HEK293T (cell line): ENCODE measurements around the gene LANCL2.

ENCODE experiments used
- CTCF ChIA-PET: fragments of 350-600 bp; formaldehyde crosslinking; extraction: SDS; loops from one replicate; lab custom pipeline; 2021; ENCODE audit warnings: antibody characterized with exemption, inconsistent platforms; lab: Yijun Ruan, JAX
- POLR2A ChIA-PET: fragments of 350-600 bp; formaldehyde crosslinking; extraction: SDS; loops from one replicate; lab custom pipeline; 2020; ENCODE audit warnings: antibody characterized with exemption, inconsistent platforms; lab: Yijun Ruan, JAX
- DNase-seq: peaks from one replicate; pipeline ENCODE4 v3.0.0; 2012; ENCODE audit warnings: mixed read lengths; ENCODE audit errors: extremely low spot score
- ARNT ChIP-seq: fragments of 450-650 bp; IDR thresholded peaks from 2 replicates; pipeline ENCODE4 v1.6.1; 2017; ENCODE audit warnings: mild to moderate bottlenecking
- BHLHE40 ChIP-seq: fragments of 450-650 bp; IDR thresholded peaks from 2 replicates; pipeline ENCODE4 v1.6.1; 2016; ENCODE audit warnings: mild to moderate bottlenecking, moderate library complexity, borderline replicate concordance
- CTBP1 ChIP-seq: fragments of 450-650 bp; IDR thresholded peaks from 2 replicates; pipeline ENCODE4 v1.6.1; 2016; ENCODE audit warnings: borderline replicate concordance
- ELF4 ChIP-seq: fragments of 450-650 bp; IDR thresholded peaks from 2 replicates; pipeline ENCODE4 v1.6.1; 2017; ENCODE audit warnings: antibody characterized with exemption
- FOXA1 ChIP-seq: fragments of 450-650 bp; IDR thresholded peaks from 2 replicates; pipeline ENCODE4 v1.6.1; 2016; ENCODE audit warnings: mild to moderate bottlenecking
- FOXK2 ChIP-seq: fragments of 450-650 bp; IDR thresholded peaks from 2 replicates; pipeline ENCODE4 v1.6.1; 2016; ENCODE audit warnings: mild to moderate bottlenecking
- FOXM1 ChIP-seq: fragments of 450-650 bp; IDR thresholded peaks from 2 replicates; pipeline ENCODE4 v1.6.1; 2017; ENCODE audit warnings: mild to moderate bottlenecking, borderline replicate concordance
- HDGF ChIP-seq: fragments of 450-650 bp; IDR thresholded peaks from 2 replicates; pipeline ENCODE4 v1.6.1; 2017; ENCODE audit warnings: antibody characterized with exemption, borderline replicate concordance
- L3MBTL2 ChIP-seq: fragments of 450-650 bp; conservative IDR thresholded peaks from 2 replicates; pipeline ENCODE4 v1.6.1; 2016; ENCODE audit warnings: mild to moderate bottlenecking
- LEF1 ChIP-seq: fragments of 450-650 bp; IDR thresholded peaks from 2 replicates; pipeline ENCODE4 v1.6.1; 2017; ENCODE audit warnings: mild to moderate bottlenecking, borderline replicate concordance
- NFRKB ChIP-seq: fragments of 450-650 bp; IDR thresholded peaks from 2 replicates; pipeline ENCODE4 v1.6.1; 2016; ENCODE audit warnings: mild to moderate bottlenecking, moderate library complexity
- PKNOX1 ChIP-seq: fragments of 450-650 bp; IDR thresholded peaks from 2 replicates; pipeline ENCODE4 v1.6.1; 2016
- SP1 ChIP-seq: fragments of 450-650 bp; IDR thresholded peaks from 2 replicates; pipeline ENCODE4 v1.6.1; 2017
- SUZ12 ChIP-seq: fragments of 450-650 bp; IDR thresholded peaks from 2 replicates; pipeline ENCODE4 v1.6.1; 2016; ENCODE audit warnings: mild to moderate bottlenecking
- TARDBP ChIP-seq: fragments of 450-650 bp; IDR thresholded peaks from 2 replicates; pipeline ENCODE4 v1.6.1; 2016
- ZNF384 ChIP-seq: fragments of 450-650 bp; IDR thresholded peaks from 2 replicates; pipeline ENCODE4 v1.6.1; 2016

LANCL2 gene

GRCh38 chr7:55420530-55420929 is 55.4 kb downstream of the LANCL2 start:
- ChIA-PET POLR2A (no interaction called here), CTCF (no interaction called here)
- DNase-seq: no peak
- TF ChIP-seq BHLHE40 (no peak), CTBP1 (no peak), ARNT (no peak), FOXK2 (no peak), L3MBTL2 (no peak), NFRKB (no peak), PKNOX1 (no peak), HDGF (no peak), SP1 (no peak), LEF1 (no peak), FOXM1 (no peak), TARDBP (no peak), FOXA1 (no peak), ZNF384 (no peak), ELF4 (no peak), SUZ12 (no peak)

GRCh38 chr7:55423277-55423711 is 58.2 kb downstream of the LANCL2 start:
- TF ChIP-seq HDGF (no peak), FOXM1 (no peak), FOXK2 (no peak), PKNOX1 (no peak), BHLHE40 (no peak), NFRKB (no peak), SUZ12 (no peak), CTBP1 (no peak), FOXA1 (no peak), L3MBTL2 (no peak), LEF1 (no peak), SP1 (no peak)
- DNase-seq: no peak
- CTCF ChIA-PET: interaction anchor here (1.1 to 1.5 kb wide), 2 partner anchors 8 to 10 kb away, joined by 3 to 4 read pairs; no protein-coding TSS in a partner anchor
- POLR2A ChIA-PET: interaction anchor here (1.1 kb wide), 1 partner anchor 58 kb away, joined by 4 read pairs; no protein-coding TSS in a partner anchor

- POLR2A ChIA-PET: interaction anchor here (1.1 kb wide), 1 partner anchor 58 kb away, joined by 4 read pairs; no protein-coding TSS in a partner anchor
- TF ChIP-seq ELF4 (no peak), FOXA1 (no peak), PKNOX1 (no peak), ZNF384 (no peak), L3MBTL2 (no peak), LEF1 (no peak), FOXM1 (no peak), ARNT (no peak), HDGF (no peak), BHLHE40 (no peak), SUZ12 (no peak), FOXK2 (no peak)
- no peak for DNase-seq
- CTCF ChIA-PET: interaction anchor here (1.1 to 1.5 kb wide), 2 partner anchors 9 kb away, joined by 3 to 4 read pairs; no protein-coding TSS in a partner anchor
Observed at GRCh38 chr7:55423891-55424290, 58.8 kb downstream of the LANCL2 start.

DNA sequence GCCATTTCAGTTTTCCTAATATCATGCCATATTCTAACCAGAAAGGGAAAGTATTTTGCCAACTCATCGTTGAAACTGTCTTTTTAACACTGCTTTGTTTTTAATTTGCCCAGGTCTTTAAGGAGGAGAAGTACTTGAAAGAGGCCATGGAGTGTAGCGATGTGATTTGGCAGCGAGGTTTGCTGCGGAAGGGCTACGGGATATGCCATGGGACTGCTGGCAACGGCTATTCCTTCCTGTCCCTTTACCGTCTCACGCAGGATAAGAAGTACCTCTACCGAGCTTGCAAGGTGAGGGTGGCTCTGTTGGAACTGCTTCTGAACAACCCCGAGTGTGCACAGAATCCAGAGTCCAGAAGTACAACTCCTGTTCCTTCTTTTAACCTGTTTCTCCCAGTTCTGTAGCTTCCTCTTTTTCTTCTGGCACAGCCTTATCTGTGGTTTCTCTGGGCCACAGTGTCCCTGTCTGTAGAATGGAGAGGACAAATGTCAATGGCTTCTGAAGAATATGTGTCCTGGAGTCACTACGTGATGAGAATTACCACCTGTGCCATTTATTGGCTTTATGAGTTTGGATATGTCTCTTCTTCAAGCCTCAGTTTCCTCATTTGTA is 60.1 kb downstream of the LANCL2 start:
- POLR2A ChIA-PET: no interaction called here
- TF ChIP-seq SP1: no peak
- no peak for TF ChIP-seq ELF4
- TF ChIP-seq SUZ12: no peak
- TF ChIP-seq FOXM1: no peak
- TF ChIP-seq HDGF: no peak
- TF ChIP-seq ZNF384: no peak
- no peak for TF ChIP-seq NFRKB
- no peak for TF ChIP-seq TARDBP
- TF ChIP-seq L3MBTL2: no peak
- no peak for TF ChIP-seq FOXA1
- no peak for TF ChIP-seq PKNOX1
- TF ChIP-seq ARNT: no peak
- no peak for TF ChIP-seq LEF1
- TF ChIP-seq BHLHE40: no peak
- no peak for TF ChIP-seq CTBP1
- TF ChIP-seq FOXK2: no peak

DNA sequence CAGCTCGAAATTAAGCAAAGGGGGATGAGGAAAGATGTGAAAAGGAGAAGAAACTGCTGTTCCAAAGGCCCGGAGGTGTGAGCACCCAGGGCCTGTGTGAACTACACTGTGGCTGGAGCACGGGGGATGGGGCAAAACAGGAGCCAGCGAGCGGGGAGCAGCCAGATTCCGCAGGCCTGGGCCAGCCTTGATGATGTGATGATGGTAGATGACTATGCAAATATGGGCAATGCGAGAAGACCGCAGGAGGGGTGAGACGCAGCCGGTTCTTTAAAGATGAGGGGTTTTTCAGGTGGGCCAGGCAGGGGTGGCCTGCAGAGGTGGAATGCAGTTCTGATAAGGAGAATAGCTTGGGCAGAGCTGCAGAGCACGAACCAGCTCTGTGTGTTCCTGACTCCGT is 61.5 kb downstream of the LANCL2 start:
- ChIA-PET POLR2A (no interaction called here), CTCF (no interaction called here)
- DNase-seq: no peak
- TF ChIP-seq FOXK2 (no peak), SP1 (no peak), FOXA1 (no peak), ARNT (no peak), HDGF (no peak), NFRKB (no peak), TARDBP (no peak), ZNF384 (no peak), CTBP1 (no peak), SUZ12 (no peak), FOXM1 (no peak), BHLHE40 (no peak), L3MBTL2 (no peak), LEF1 (no peak), ELF4 (no peak), PKNOX1 (no peak)

More for the DNA sequence above, 60.1 kb downstream of the LANCL2 start:
- CTCF ChIA-PET: interaction anchor here (0.6 kb wide), 1 partner anchor 128 kb away, joined by 3 read pairs; no protein-coding TSS in a partner anchor
- no peak for DNase-seq
